ENCODE results near the gene LPO. TPM values are rescaled to one million over a fixed set of nuclear protein-coding genes. Genes with fewer than 3 reads are reported as not detected.

Gene LPO
- total and polyA plus RNA-seq, 2 donors from 2014 or later: not detected

DNA sequence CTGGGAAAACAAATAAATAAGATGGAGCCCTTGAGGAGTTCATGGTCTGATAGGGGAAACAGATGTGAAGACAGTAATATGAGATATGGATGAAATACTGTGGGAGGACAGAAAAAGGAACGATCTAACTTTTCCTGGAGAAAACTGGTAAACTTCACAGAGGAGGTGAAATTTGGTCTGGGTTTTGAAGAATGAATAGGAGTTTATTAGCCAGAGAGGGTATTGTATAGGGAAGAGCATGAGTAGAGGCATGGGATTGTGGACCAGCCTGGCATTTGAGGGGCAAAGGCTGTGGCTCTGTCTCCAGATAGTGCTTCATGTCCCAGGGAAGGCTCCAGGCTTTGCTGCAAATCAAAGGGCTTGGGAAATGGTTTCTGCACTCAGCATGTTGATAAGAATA is 1.6 kb downstream of the LPO start:
- Histone ChIP-seq H3K4me3 (ENCODE audit: low read length in 3 of 3) (no peak overlapping the region), H3K9me3 (ENCODE audit: control insufficient read depth in 2 of 3, insufficient read depth in 1 of 3, low read length in 3 of 3) (no peaks in the 10 kb centered on the region), H3K9ac (ENCODE audit: low read length in 3 of 3) (no peak overlapping the region), H3K27me3 (ENCODE audit: control insufficient read depth, insufficient read depth, low read length) (no peaks in the 10 kb centered on the region), H3K36me3 (ENCODE audit: control insufficient read depth in 2 of 3, insufficient read depth in 3 of 3, low read length in 3 of 3) (no peaks in the 10 kb centered on the region), H3K4me1 (ENCODE audit: control insufficient read depth in 2 of 3, insufficient read depth in 2 of 3, low read depth in 1 of 3, low read length in 3 of 3) (no peaks in the 10 kb centered on the region), H3K27ac (ENCODE audit: low read depth in 2 of 2, low read length in 2 of 2) (no peak overlapping the region)
- FAIRE-seq: no peak
- intact Hi-C loops (cut with DNase I): no loop called here
- TF ChIP-seq, protein P1, sequence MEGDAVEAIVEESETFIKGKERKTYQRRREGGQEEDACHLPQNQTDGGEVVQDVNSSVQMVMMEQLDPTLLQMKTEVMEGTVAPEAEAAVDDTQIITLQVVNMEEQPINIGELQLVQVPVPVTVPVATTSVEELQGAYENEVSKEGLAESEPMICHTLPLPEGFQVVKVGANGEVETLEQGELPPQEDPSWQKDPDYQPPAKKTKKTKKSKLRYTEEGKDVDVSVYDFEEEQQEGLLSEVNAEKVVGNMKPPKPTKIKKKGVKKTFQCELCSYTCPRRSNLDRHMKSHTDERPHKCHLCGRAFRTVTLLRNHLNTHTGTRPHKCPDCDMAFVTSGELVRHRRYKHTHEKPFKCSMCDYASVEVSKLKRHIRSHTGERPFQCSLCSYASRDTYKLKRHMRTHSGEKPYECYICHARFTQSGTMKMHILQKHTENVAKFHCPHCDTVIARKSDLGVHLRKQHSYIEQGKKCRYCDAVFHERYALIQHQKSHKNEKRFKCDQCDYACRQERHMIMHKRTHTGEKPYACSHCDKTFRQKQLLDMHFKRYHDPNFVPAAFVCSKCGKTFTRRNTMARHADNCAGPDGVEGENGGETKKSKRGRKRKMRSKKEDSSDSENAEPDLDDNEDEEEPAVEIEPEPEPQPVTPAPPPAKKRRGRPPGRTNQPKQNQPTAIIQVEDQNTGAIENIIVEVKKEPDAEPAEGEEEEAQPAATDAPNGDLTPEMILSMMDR (IDR thresholded peaks at IDR 0.05; ENCODE audit: borderline replicate concordance, extremely low read depth, insufficient read depth): no peak
- no peak for DNase-seq

GRCh38 chr17:58242171-58242784 is 3.9 kb downstream of the LPO start:
- no peak overlapping the region for H3K9ac ChIP-seq (ENCODE audit: low read length in 3 of 3)
- FAIRE-seq (no peak), DNase-seq (no peak)
- no peak overlapping the region for H3K27ac ChIP-seq (ENCODE audit: low read depth in 2 of 2, low read length in 2 of 2)
- no peak overlapping the region for H3K4me3 ChIP-seq (ENCODE audit: low read length in 3 of 3)
- intact Hi-C loops (cut with DNase I): no loop called here
- TF ChIP-seq, protein P1 (IDR thresholded peaks at IDR 0.05; ENCODE audit: borderline replicate concordance, extremely low read depth, insufficient read depth): no peak
- H3K4me1 ChIP-seq (ENCODE audit: control insufficient read depth in 2 of 3, insufficient read depth in 2 of 3, low read depth in 1 of 3, low read length in 3 of 3): no peaks in the 10 kb centered on the region
- no peaks in the 10 kb centered on the region for H3K9me3 ChIP-seq (ENCODE audit: control insufficient read depth in 2 of 3, insufficient read depth in 1 of 3, low read length in 3 of 3)
- H3K36me3 ChIP-seq (ENCODE audit: control insufficient read depth in 2 of 3, insufficient read depth in 3 of 3, low read length in 3 of 3): no peaks in the 10 kb centered on the region
- no peaks in the 10 kb centered on the region for H3K27me3 ChIP-seq (ENCODE audit: control insufficient read depth, insufficient read depth, low read length)

- DNase-seq (no peak), FAIRE-seq (no peak)
- Histone ChIP-seq H3K4me1 (ENCODE audit: control insufficient read depth in 2 of 3, insufficient read depth in 2 of 3, low read depth in 1 of 3, low read length in 3 of 3) (peaks cover 0 to 2% (median 0%) of the 10 kb centered on the region in 3 donors), H3K4me3 (ENCODE audit: low read length in 3 of 3) (no peak overlapping the region), H3K9me3 (ENCODE audit: control insufficient read depth in 2 of 3, insufficient read depth in 1 of 3, low read length in 3 of 3) (no peaks in the 10 kb centered on the region), H3K27me3 (ENCODE audit: control insufficient read depth, insufficient read depth, low read length) (peaks cover 5% of the 10 kb centered on the region), H3K36me3 (ENCODE audit: control insufficient read depth in 2 of 3, insufficient read depth in 3 of 3, low read length in 3 of 3) (no peaks in the 10 kb centered on the region), H3K27ac (ENCODE audit: low read depth in 2 of 2, low read length in 2 of 2) (no peak overlapping the region), H3K9ac (ENCODE audit: low read length in 3 of 3) (no peak overlapping the region)
- intact Hi-C loops (cut with DNase I): no loop called here
- TF ChIP-seq, protein P1 (IDR thresholded peaks at IDR 0.05; ENCODE audit: borderline replicate concordance, extremely low read depth, insufficient read depth): no peak
Observed at GRCh38 chr17:58244963-58245362, 6.6 kb downstream of the LPO start.

Measured in kidney (tissue), 14 donors.